Amygdala (tissue), 56 donors: ENCODE results near the gene CDPF1.
"Not testable (repeated sequence)": the region's sequence is repeated elsewhere in the genome, so short reads cannot be mapped to it uniquely, and the experiment has no call there.

Experiments
- DNase-seq, 56 donors: peaks; one replicate each; lab custom pipeline; 2025; lab: John Stamatoyannopoulos, UW

CDPF1 gene

DNA sequence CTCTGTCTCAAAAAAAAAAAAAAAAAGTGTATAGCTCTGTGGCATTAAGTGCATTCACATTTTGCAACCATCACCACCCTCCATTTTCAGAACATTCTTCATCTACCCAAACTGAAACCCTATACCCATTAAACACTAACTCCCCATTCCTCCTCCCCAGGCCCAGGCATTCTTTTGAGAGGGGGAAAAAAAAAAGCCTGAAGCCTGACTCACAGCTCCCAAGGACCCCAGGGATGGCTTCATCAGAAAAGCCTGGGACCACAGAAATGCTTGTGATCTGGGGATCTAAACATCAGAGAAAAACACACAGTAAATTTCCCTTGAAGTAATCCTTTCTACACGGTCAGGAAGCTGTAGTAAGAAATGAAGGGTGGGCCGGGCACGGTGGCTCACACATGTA lies 35.9 kb upstream of the CDPF1 start:
- no peak for DNase-seq

DNA sequence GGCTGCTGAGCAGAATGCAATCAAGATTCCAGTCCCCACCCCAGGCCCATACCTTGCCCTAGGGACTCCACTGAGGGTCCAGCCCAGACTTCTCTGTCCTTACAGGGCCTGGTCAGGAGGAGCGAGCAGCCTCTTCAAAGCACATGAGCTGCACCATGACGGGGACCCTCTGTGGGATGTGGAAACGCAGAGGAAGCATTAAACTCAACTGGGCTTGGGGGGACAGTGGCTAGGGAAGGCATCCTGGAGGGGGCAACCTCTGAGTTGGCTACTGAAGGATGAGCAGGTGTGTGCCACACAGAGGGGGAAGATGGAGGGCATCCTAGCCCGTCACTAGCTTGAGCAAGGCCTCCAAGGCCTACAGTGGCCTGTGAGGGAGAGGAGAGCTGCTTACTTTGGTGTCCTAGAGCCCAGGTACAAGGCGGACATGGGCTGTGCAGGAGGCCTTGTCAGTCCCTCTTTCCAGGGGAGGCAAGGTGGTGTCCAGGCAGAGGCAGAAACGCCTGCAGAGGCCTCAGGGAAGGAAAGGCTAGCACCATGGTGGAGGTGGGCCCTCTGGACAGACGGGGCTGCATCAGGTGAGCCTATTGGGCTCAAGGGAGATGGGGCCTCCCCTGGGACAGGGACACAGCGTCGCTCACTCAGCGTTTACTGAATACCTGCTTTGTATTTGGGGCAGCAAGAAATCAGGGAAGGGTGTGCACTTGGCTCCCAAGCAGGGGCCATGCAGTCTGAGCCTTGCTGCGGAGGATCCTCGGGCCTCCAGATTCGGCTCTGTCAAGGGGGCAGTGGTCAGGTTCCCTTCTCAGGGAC lies 32.0 kb upstream of the CDPF1 start:
- DNase-seq: no peak

DNA sequence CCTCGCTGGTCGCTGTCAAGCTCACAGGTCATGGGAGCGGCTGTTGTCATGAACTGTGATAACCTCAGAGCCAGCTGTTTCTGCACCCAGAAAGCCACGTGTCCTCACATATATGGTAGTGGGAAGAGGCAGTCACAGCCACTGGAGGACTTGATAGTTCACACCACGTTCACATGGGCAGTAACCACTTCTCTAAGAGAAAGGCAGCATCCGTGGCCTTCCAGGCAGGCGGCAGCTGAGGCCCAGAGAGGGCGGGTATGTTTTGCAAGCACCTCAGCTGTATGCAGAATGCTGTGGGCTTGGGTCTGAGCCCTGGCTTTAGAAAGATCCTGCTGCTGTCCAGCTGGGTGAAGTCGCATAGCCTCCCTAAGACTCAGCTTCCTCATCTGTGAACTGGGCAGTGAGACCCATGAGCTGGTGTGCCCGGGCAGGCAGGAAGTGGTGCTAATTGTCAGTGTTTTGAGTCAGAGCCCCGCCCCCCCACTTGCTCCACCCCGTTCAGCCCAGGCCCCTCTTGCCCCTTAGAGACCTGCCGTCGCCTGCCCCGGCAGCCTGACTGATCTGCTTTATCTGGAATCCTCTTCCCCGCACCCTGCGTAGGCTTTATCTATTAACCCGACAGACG lies 31.0 kb upstream of the CDPF1 start:
- DNase-seq: peak in 33 of 56 donors; percentile 8 to 75 (median 36)

DNA sequence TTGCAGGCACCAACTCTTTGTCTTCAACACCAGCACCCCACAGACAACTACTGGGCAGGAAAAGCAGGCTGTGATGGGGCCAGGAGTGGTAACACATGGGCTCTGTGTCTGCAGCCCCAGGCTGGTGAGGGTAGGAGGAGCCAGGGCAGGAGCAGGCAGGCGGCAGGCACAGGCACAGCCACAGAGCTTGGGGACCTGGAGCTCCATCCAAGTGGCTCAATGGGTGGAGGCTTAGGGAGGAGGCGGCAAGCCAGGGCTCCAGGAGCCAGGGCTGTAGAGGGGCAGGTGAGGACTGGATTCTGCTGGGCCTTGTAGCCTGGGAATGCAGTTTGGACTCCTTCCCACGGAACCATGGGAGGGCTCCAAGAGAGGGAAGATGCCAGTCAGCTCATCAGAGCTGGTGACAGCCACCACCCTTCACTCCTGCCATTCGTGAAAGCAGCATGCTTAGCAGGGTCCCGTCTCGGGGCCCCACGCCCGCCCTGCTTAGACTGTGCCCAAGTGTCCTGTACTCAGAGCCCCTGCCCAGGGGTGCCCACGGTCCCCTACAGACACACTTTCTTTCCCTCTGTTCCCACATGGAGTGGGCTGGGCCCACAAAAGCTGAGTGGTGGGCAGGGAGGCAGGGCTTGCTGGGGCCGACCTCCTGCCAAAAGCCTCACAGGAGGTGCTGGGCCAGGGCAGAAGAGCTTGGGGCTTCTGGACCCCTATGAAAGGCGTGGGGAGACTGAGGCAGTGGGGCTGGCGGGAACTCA lies 30.1 kb upstream of the CDPF1 start:
- no peak for DNase-seq

DNA sequence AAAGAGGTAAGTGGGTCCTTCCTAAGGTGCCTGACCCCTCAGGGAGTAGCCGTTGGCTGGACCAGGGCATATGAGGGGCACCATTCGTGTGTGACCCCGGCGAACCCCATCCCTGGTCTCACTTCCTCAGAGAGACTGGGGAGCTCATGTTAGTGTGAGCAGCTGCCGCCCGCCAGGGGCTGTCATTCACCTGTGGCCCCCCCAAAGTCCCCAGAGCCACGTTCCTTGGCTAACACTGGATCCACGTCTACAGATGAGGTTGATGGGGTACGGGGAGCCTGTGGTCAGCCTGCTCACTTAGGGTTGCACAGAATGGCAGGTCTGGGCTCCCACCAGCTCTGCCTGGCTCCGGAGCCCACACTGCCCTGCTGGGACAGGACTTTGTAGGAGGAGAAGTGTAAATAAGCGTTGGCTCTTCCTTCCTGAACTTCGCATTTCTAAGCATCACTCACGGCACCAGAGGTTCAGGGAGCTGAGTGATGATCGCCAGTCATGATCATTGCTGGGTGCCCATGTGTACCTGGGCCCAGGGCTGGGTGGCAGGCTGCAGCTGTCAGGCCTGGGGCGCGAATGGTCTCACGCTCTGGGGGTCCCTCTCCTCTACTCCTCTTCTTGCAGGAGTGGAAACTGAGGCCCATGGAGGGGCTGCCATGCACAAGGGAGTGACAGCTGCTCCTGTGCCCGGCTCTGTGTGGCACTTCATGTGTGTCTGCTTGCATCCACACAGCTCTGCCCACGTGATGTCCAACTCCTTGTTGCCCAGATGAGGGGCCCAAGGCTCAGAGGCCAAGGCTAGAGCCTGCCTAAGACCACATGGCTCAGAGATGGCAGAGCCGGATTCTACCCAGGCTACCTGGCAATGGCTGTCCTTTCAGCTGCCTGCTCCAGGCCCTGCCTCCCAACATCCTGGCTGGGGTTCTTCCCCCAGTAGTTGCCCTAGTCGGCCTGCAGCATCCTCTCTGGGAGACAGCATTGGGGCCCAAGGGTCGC lies 28.9 kb upstream of the CDPF1 start:
- DNase-seq: no peak

DNA sequence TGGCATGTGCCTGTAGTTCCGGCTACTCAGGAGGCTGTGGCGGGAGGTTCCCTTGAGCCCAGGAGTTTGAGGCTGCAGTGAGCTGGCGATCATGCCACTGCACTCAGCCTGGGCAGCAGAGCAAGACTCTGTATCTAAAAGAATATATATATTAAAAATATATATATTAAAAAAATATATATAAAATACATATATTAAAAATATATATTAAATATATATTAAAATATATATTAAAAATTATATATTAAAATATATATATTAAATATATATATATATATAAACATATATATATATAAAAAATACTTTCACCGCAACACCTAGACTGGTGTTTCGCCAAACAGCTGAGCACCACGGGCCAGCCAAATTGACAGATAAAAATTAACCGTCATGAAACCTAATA lies 26.5 kb upstream of the CDPF1 start:
- no peak for DNase-seq

DNA sequence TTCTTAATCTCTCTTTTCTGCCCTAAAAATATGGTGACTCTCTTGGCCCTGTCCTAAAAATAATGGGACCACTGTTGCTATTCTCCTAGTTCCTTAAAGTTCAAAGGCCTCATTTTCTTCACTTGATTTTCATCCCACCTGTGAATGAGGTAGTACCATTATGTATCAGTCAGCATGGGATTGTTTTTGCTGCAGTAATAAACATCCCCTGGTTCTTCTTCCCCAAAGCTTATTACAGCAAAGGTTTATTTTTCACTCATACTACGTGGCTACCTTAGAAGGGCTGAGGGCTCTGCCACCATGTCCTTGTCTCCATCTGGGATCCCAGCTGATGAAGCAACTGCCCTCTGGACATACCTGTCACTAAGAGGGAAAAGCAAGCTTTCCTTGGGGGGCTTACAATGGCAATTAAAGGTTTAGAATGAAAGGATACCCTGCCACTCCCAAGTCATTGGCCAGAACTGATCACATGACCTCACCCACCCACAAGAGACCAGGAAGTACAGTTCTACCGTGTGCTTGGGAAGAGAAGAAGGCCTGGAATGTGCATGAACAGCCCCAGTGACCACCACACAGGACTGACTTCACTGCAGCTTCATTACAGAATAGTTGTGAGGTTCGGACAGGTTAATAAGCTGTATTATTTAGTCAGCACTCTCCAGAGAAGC lies 25.5 kb upstream of the CDPF1 start:
- no peak for DNase-seq

DNA sequence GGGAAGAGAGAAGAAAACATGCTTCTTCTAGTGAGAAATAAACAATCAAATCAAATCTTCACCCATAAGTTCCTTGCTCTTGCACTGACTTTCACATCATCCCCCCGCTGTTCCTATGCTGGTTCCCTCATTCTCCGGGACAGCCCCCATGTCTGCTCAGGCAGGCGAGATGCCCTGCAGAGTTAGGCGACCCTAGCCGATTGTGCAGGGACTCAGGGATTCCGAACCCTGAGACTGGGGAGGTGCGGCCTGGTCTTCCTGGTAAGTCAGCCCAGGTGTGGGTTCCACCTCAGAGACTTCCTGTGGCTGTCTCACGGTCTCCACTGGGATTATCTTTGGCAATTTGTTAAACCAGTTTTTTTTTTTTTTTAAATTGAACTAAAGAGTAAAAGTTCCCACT lies 24.3 kb upstream of the CDPF1 start:
- no peak for DNase-seq

DNA sequence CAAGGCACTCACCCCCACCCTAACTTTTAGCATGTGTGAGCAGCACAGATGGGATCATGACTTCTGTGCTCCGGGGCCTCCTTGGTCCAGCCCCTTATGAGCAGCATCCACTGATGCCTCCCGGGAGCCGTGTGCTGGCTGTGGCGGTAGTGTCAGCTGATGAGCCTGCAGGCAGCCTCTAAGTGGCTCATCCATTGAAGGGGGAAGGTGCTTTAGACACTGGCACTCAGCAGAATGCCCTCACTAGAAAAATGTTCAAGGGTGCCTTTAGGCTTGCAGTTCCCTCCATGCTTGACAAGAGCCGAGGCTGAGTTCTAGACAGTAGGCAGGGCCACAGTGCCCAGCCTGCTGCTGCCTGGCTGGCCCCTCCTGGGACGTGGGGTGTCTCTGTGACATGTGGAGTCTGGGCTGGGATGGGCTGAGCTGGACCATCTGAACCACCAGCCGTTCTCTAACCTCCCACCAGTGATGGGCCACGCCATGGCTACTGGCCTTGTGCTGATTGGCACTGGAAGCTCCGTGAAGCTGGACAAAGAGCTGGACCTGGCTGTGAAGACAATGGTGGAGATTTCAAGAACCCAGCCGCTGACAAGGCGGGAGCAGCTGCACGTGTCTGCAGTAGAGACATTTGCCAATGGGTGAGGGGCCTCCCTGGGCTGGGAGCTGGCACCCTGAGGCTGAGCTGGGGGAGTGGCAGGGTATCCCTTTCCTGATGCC lies 23.5 kb upstream of the CDPF1 start:
- no peak for DNase-seq

DNA sequence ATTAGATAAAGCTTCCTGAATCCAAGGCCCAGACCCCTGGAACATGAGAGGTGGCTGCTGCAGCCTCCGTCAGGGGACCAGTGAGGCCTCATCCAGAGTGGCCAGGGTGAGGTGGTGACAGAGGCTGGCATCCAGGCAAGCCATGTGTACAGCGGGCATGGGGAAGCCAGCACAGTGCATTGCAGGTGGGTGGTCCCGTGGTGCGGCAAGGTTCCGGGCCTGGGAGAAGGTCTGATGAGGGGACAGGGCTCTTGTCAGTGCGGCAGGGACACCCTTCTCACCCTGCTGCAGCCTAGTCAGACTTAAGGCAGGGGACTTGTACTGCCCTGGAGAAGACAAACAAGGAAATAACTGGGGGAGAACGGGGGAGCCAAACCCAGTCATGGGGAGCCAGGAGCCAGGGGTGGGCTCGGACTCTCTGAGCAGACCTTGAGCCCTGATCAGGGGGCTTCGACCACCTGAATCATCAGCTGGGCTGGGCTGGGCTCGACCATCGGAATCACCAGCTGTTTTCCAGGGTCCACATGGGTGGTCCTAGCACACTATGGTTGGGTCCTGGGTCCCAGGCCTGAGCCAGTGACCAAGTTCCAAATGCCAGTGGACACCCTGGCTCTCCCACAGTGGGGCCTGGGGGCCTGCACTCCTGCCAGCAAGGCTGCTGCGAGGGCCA lies 22.8 kb upstream of the CDPF1 start:
- DNase-seq: no peak

DNA sequence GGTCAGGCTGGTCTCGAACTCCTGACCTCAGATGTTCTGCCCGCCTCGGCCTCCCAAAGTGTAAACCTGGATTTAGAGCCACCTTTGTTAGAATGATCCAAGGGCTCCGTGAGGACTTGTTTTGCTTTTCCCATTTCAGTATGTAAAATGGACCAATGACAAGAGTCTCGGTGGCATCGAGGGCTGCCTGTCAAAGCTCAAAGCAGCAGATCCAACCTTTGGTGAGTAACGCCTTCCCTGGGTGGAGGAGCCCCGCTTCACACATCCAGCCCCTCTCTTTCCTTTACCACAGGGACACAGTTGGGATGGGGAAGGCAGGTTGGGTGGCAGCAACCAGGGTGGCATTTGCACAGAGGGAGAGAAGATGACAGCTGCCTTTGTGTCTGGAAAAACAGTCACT lies 22.1 kb upstream of the CDPF1 start:
- DNase-seq: no peak

DNA sequence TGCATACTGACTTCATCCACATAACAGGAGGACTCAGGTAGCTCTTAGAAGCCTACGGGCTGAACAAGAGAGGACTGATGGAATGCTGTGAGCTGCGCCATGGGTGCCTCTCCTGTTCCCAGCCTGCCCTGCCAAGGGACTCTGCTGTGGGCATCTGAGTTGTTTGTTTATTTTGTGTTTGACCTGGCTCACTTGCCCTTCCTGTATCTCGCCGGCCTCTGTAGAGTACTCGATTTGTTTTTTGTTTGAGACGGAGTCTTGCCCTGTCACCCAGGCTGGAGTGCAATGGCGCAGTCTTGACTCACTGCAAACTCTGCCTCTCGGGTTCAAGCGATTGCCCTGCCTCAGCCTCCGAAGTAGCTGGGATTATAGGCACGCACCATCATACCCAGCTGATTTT lies 19.5 kb upstream of the CDPF1 start:
- no peak for DNase-seq

DNA sequence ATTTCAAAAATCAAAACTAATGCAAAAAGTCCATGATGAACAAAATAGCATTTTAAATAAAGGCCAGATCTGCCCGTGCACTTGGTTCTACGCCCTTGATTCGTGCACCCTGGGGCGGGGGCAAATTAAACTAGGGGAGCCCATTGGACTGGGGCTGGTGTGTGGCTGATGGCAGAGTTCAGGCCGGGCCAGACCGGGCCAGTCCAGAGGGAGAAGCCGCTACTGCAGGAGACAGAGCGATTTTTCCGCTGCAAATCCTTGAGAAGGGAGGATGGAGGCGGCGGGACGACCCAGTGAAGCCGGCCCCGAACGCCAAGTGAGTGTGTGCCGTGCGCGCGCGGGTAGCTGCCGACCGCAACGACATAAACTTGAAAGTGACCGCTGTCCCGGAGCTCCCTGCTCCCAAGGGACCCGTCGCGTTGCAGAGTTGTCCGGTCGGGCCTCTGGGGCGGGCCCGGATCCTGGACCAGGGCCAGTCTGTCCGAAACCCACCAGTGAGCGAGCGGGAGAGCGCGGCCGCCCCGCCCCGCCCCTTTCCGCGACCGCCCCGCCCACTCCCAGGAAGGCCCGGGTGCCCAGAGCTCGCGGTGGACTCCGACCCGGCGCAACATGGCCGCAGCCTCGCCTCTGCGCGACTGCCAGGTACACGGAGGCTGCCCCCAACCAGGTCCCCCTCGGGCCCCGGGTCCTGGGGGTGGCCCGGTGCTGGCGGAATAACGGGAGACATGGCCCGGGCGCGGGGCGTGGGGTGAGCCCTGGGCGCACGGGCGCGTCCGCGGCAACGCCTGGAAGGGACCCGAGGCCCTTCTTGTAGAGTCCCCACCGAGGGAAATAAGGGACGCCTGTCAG lies 17.6 kb upstream of the CDPF1 start, which contains the start of gene TTC38:
Gene TTC38 (plus strand): TSS at position 578 of the 849 bp plus-strand sequence. CDS start 32 bp downstream, at position 610.
- DNase-seq: peak in 54 of 56 donors; percentile 32 to 91 (median 75)

DNA sequence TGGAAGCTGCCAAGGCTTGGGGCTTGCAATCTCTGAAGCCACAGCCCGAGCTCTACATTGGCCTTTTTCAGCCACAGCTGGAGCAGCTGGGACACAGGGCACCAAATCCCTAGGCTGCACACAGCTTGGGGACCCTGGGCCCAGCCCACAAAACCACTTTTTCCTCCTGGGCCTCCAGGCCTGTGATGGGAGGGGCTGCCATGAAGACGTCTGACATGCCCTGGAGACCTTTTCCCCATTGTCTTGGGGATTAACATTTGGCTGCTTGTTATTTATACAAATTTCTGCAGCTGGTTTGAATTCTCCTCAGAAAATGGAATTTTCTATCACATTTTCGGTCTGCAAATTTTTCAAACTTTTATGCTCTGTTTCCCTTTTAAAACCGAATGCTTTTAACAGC lies 15.5 kb upstream of the CDPF1 start:
- DNase-seq: not testable (repeated sequence)

DNA sequence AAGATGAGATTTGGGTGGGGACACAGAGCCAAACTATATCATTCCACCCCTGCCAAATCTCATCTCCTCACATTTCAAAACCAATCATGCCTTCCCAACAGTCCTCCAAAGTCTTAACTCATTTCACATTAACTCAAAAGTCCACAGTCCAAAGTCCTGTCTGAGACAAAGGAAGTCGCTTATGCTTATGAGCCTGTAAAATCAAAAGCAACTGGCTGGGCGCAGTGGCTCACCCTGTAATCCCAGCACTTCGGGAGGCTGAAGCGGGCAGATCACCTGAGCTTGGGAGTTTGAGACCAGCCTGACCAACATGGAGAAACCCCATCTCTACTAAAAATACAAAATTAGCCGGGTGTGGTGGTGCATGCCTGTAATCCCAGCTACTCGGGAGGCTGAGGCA lies 14.4 kb upstream of the CDPF1 start:
- not testable (repeated sequence) for DNase-seq

DNA sequence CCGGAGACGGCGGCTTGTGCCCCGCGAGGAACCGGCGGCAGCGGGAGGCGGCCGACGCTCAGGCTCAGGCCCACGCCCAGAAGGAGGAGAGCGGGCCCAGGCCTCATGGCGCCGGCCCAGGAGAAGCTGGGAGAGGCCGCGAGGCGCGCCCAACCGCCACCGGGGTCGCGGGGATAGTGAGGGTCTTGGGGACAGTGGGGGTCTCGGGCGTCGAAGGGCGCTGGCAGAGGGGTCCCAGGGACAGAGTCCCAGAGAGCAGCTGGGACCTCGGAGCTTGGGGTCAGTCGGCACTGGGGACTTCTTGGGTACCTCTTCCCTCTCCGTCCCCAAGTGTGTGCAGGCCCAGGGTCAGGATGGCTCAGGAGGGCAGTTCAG lies 13.1 kb upstream of the CDPF1 start, which contains the start of gene PKDREJ:
Gene PKDREJ (minus strand): TSS at position 128 of the 375 bp plus-strand sequence. CDS start 21 bp downstream, at position 107.
- no peak for DNase-seq
